SIG-M5 treated with dmso at 0.1 percent for 504 hours (cell line): ENCODE measurements around the gene ESRRB.

ENCODE experiments used
- DNase-seq: peaks from one replicate; lab custom pipeline; 2025; ENCODE audit not compliant: unreplicated experiment; lab: John Stamatoyannopoulos, UW

ESRRB gene

DNA sequence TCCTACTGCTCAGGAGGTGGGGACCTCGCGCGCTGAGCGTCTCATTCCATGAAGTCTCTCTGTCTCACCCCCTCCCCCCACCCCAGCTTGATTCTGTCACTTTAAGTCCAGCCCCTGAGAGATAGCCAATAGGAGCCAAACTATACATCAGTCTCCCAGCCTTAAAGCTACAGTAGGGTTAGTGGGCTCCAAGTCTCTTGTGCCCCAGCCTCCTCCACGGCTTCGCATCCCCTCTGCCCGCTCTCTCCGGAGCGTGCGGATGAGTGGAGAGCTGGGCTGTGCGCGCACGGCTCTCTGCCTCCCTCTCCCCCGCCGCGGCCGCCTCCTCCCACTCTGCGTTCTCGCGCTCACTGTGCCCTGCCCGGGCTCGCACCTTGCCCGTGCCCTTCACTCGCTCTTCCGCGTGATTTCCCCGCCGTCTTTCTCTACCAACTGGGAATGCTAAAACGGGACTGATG, at the start of gene ESRRB:
ESRRB (plus strand) TSS at position 191 of the 458 bp plus-strand sequence; CDS start at position 456, 265 bp downstream.
- DNase-seq = no peak

DNA sequence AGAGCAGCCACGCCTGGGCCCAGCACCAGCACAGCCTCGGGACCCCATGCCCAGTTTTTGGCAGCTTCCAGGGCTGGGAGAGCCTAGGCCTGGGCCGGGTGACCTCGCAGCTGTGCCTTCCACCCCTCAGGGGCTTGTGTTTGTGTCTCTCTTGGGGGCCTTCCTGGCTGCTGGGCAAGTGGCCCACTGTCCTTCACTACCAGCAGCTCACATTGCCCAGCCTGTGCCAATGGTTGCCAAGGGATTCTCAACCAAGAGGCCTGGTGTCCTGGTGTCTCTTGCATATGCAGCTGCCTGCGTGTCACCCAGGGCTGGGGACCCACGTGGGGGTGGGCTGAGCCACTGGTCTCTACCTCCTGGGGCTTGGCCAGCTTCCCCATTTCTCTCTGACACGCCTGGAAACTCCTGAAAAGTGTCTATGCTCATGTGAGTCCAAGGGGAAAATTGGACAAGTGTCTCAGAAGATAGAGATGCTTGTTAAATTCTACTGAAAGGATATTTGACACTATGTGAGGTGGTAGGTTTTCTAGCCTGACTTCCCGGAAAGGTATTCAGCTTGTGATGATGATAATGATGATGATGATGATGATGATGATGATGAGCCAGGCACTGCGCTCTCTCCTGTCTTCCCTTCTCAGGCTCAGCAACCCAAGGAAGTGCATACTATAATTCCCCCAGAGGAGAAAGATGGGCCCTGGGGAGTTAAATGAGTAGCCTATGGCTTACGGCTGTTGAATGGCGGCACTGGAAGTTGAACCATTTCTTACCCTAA, 48.8 kb upstream of the ESRRB start:
- no peak for DNase-seq

DNA sequence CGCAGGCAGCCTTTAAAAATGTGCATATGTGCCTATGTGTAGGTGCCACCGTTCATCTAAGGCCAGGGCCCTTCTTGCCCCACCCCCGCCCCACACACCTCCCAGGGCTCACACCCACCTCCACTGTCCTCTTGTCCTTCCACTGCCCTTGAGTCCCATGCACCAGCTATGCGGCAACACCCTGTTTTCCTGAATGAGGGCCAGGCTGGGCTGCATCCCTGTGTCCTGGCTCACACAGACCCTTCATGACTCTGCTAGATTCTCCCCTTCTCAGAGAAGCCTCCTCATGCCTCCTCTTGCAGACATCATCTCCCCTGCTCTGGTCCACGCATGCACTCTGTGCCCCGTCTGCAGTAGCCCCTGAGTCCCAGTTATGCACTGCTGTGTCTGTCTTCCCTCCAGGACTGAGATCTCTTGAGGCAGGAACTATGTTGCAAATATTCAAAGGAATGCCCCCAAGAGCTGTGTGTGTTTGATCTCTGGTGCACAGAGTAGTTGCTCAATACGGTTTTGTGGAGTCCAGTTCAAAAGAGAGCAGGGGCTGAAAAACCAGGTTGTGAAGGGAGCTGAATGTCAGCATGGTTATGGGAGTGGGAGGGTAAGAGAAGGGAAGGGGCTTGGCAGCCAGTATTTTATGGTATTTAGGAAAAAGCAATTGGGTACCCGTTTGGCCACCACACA, 47.3 kb upstream of the ESRRB start:
- no peak for DNase-seq

DNA sequence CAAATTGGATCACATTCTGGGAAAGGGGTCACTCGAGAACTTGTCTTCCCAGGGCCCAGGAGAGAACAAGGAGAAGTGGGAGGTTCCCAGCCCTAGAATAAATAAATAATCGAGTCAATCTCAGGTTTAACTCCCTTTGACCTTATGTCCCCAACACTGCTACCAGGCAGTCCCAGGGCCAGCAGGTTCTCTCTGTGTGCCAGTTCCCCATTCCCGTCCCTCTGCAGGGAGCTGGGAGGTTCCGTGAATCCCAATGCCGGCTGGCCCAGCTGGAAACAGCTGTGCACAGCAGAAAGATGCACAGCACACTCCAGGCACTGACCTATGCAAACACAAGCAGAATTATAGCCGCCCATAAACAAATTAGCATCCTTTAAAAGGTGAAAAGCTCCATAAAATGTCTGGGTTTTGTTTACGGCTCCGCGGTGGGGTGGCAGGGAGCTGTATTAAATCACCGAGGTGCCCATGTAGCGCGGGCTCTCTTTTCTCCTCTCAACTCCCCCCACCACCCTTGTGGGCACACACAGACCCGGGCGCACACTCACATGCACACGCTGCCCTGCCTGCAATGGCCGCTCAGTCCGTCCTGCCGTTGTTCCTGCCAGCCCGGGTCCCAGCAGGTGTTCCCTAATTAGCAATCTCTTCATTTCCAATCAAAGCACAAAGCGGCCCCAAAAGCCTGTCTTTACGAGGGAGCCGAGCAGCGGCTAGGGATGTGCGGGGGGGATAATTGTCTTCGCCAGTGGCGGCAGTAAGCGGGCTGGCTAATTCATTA, 46.6 kb upstream of the ESRRB start:
- DNase-seq = no peak

DNA sequence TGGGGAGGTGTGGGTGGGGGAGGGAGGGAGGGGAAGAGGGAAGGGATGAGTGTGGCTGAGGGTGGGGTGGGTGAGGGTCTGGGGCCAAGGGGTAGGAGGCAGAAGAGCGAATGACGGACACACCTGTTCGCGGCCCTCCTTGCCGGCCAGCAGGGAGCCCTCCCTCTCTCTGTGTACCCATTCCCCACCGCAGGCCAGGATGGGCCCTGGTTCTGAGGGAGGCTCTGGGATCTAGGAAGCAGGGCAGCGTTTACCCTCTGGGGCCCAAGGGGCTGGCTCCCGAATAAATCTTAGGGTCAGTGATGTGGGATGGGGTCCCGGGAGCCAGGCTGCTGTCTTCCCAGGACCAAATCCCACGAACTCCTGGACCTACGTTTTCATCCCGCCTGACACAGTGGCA, 46.0 kb upstream of the ESRRB start:
- DNase-seq = no peak

DNA sequence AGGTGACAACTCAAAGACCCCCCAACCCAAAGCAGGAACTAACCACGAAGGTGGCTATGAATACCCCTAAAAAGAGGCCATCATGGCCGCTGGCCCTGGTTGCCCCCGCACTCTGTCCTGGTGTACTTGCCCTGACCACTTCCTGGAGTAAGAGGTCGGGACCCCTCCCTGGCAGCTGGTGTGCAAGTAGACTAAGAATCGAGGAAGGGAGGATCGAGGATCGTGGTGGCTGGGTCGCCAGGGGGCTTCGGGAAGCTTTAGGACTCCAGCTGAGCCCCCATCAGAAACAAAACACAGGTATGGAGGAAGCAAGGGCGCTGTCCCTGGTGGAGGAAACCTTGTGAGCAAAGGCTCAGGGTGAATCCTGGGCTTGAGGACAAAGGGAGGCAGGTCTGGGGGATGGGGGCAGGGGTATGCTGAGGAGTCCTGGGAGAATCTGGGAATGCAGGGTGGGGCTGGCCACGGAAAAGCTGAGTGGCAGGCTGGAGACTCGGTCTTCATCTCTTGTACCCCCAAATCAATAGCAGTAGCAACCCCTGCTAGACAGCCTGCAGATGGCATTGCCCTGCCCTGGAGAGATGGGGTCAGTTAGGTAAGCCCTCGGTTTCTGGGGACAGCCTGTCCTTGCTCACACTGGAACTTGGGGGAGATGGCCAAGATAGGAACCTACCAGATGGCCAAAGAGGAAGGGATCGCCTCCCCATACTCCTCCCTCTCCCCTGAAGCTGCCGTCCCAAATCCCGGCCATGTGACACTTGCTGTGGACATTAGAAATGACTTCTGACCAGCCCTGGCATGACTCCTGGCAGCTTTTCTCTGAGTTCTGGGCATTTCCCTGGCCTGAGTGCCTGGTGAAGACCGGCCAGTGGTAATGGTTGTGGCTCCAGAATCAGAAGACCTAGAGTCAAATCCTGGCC, 45.3 kb upstream of the ESRRB start:
- no peak for DNase-seq

DNA sequence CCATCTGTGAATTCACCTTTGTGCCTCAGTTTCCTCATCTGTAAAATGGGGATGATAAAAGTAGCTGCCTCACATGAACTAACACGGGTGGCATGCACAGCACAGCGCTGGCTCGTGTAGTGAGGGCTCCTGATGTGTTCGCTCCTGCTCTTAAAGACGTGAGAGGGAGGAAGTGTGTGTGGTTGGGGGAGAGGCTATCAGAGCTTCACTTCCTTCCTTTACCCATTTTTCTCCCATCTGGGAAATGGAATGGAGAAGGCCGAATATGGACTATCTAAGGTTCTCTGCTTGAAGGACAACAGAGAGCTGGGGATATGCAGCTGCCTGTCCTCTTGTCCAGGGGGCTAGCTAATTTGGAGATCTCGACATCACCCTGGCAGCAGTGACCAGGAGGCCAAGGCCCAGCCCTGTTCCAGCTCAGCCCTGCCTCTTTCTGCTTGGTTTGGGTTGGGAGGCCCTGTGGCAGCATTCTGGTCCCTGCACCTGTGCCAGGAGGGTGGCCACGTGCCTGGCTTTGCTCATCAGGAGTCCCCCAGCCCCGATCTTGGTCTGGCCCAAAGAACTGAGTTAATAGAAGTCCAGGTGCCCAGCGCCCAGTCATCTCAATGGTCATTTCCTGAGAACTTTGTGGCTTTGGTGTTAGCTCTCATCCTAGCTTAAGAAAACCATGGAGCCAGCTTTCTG, 44.5 kb upstream of the ESRRB start:
- DNase-seq = no peak

DNA sequence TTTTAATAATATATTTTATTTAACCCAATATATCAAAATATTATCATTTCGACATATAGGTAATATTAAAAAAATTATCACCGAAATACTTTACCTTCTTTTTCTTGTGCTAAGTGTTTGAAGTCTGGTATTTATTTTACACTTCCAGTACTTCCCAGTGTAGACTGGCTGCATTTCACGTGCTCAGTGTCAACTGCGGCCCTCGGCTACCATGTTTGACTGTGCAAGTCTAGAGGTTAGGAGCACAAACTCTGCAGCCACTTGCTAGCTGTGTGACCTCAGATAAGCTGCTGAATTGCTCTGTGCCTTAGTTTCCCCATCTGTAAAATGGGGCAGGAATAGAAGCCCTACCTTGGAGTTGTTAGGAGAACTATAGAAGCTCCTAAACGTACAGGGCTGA, 42.3 kb upstream of the ESRRB start:
- no peak for DNase-seq

DNA sequence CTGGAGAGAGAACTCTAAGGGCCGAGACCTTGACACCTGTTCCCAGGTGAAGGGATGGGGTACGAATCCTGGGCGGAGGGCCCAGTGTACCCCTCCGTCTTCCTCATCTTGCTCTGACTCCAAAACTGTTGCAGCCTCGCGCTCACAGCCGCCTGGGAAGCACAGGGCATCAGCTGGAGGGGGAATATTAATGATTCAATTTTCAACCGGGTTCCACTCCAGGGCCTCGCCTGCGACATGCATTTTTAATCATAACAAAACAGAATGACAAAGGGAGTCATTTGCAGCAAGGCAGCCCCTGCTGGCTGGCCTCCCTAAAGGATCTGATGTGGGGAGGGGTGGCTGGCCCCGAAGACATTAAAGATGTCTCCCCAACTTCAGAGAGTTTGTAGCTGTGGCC, 41.6 kb upstream of the ESRRB start:
- no peak for DNase-seq

DNA sequence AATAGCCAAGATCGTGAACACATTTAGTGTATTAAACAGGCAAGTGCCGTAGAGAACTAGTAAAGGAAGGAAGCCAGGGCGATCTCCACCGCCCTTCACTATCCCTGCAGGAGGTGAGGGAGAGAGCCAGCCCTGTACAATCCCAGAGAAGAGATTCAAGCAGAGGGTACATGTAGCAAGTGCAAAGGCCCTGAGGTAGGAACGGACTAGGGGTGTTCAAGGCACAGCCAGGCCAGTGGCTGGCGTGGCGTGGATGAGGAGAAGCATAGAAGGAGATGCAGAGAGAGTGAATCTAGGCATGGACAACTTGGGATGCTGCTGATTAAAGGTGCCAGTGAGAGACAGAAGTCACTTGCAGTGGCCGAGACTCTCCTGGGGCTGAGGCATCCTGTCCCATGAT, 39.1 kb upstream of the ESRRB start:
- no peak for DNase-seq

DNA sequence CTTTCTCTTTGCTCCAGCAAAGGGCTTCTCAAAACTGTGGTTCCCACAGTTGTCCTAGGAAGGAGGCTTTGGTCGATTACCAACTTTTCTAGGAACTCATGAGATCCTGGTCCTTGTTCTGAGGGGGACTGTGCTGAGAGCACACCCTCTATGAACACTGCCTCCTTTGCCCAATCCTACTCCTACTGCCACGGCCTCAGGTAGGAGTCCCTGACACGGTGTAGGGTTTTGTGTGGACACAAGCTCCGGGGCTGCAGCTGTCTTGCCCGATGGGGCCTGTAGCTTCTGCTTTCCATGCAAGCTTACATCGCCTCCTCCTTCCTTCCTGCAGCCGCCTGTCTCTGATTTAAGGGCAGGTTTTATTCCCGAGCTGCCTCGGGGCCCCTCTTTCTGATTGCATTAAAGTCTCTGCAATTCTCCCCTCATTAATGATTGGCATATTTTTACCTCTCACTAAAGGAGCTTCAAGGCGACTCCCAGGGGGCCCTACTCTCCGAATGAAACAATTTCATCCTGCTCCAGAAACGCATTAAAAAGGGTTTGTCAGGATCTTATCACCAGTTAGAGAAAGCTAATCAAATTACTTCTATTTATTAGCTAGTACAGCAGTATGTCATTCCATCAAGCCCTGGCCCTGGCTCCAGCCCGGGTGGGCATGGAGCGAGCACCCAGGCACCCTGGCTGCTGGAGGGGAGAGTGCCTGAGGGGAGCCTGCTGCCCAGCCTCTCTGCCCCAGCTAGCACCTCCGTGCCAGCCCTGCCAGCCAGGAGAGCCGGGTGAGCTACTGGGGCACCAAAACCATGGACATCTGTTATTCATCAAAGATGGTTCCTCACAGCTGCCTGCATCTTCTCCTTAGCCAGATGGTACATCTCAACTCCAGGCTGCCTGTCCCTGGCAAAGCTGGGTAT, 38.0 kb upstream of the ESRRB start:
- DNase-seq = no peak

DNA sequence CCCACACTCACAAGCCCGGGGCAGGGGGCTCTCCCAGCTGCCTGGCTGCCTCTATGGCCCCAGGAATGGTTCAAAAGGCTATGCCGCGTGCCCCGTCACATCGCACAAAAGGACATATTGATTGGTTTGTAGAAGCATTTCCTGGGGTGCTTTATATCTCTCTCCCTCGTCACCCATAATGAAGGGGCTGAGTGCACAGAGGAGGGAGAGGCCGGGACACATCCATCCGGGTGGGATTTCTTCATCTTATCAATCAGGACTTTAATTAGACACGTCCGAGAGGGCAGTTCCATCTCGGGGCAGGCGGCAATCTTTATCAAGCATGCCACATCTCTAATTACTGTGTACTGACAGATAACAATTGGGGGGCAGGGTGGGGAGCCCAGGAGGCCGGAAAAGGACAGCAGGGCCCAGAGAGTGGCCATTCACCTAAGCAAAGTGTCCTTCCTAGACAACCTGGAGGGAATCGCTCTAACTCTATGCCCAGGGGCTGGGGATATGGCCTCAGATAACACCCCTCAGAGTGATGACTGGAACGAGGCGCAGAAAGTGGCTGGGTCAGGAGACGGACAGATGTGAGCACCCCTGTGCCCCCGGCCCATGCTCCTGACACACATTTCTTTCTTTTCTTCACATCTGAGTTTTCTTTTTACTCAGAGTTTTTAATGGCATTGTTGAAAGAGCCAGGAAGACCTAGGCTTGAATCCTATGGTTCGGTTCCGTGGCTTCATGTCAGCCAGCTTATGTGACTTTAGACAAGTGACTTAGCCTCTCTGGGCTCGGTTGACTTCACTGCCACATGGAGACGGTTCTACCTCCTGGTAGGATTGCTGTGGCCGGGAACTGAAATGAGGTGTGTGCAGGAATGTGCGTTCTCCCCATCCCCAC, 36.0 kb upstream of the ESRRB start:
- DNase-seq = no peak

DNA sequence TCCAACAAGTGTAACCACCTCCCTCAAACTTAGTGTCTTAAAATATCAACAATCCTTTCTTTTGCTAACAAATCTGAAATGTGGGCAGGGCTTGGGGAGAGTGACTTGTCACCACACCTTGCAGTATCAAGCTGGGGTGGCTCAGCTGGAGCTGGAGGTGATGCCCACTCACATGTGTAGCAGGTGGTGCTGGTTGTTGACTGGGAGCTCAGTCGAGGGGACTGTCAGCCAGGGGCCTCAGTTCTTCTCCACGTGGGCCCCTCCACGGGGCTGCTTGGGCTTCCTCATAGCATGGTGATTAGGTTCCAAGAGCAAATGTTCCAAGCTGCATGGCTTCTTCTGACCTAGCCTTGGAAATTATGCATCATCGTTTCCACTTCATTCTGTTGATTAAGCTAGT, 32.6 kb upstream of the ESRRB start:
- no peak for DNase-seq

DNA sequence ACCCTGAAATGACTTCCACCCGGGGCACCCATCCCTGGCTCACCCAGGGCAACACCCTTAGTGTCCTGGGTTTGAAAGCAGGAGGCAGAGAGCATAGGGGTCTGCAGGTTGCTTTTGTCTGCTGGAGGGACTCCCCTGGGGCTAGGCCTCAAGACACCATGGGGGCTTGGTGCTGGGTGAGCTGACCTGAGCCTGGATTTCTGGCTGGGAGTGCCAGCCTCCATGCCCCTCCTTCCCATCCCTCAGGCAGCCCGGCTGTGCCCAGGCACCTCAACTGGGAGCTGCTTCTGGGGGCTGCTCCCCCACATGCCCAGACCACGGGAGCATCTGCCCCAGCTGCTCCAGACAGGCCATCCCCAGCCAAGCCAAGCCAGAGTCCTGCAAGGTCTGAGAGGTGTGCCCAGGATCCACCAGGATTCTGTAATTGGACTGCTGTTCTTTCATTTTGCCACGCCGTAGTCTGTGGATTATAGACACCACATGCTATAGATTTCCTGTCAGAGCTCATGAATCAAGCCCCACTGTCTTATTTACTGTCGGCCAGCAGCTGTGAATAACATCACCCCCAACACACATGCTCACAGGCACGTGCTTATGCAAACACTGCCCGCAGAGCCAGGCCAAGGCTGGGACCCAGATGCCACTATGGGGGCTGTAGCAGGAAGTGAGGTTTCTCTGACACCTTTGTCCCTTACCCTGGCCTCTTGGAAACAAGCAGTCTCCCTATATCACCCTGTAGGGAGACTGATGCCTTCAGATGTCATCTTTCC, 29.4 kb upstream of the ESRRB start:
- DNase-seq = no peak

DNA sequence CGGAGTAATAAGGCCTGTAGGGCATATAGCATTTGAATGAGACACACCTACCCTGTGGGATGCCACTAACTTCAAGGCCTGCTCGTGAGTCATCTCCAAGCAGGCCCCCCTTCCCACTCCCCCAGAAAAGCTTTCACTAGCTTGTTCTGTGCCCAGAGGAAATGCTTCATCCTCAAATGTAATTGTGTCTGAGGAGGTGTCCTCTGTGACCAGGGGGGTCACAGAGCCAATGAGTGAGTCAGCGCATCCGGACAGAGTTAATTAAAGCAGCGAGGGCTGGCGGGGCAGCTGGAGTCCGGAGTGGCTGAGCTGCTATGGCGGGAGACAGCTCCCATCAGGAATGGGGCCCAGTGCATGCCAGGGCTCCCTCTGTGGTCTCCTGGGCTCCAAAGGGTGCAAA, 27.0 kb upstream of the ESRRB start:
- no peak for DNase-seq

DNA sequence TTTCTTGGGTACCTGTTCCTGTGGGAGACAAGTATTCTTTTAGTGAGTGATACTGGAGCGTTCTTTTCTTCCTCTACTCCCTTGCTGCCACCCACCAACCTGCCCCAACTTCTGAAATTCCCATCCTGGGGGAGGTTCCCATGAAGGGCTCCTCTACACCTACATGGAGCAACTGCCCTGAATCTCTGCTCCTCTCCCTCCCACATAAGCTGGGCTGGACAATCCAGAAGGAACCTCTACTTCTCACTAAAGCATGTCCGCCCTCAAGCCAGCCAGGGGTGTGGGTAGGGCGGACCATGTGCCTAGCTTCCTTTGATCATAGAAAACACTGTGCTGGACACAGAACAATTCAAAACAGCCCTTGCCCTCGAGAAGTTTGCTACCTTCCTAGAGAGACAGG, 25.9 kb upstream of the ESRRB start:
- no peak for DNase-seq

DNA sequence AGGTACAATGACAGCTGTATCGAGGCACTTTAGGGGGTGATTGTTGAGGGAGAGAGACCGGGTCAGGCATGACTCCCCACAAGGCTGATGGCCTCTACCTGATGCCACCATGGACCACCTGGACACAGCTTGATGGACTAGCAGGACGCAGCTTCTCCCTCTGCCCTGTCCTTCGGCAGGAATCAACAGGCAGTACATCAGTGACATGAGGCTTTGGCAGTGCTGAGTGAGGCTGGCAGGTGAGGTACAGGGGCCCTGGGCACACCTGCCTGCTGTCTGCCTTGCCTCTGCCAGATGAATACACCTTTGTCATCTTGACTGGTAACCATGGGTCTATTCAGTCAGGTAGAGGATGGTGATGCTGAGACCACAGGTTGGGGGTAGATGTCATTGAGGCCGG, 25.3 kb upstream of the ESRRB start:
- DNase-seq = no peak
